HG02763 (cell line): ENCODE measurements around the gene BIRC2.
"Not testable (repeated sequence)": the region's sequence is repeated elsewhere in the genome, so short reads cannot be mapped to it uniquely, and the experiment has no call there.

Source experiments
- ATAC-seq: cut with Tn5 transposase; IDR thresholded peaks from one replicate; pipeline ENCODE4 v1.9.1; 2021; ENCODE audit warnings: mild to moderate bottlenecking, moderate library complexity; ENCODE audit not compliant: unreplicated experiment

BIRC2 gene

GRCh38 chr11:102346748-102347461 lies at the start of gene BIRC2:
TSS of gene BIRC2 (plus strand) at chr11:102347214. CDS start at chr11:102349855, 2,641 bp downstream.
- peak; percentile 92 for ATAC-seq

GRCh38 chr11:102300837-102301236 lies 46.2 kb upstream of the BIRC2 start:
- ATAC-seq = not testable (repeated sequence)

DNA sequence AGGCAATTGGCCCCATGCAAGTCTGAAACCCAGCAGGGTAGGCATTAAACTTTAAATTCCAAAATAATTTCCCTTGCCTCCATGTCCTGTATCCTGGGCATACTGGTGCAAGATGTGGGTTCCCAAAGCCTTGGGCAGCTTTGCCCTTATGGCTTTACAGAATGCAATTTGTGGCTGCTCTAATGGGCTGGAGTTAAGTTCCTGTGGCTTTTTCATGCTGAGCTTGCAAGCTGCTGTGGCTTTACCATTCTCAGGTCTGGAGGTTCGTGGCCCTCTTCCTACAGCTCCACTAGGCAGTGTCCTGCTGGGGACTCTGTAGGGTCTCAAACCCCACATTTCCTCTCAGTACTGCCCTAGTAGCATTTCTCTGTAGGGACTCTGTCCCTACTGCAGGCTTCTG lies 44.8 kb upstream of the BIRC2 start:
- no peak for ATAC-seq

- no peak for ATAC-seq
Measured at GRCh38 chr11:102304686-102305085, 42.3 kb upstream of the BIRC2 start.

GRCh38 chr11:102305352-102306047 lies 41.5 kb upstream of the BIRC2 start:
- no peak for ATAC-seq

- no peak for ATAC-seq
Measured at GRCh38 chr11:102306048-102306597, 40.9 kb upstream of the BIRC2 start.

DNA sequence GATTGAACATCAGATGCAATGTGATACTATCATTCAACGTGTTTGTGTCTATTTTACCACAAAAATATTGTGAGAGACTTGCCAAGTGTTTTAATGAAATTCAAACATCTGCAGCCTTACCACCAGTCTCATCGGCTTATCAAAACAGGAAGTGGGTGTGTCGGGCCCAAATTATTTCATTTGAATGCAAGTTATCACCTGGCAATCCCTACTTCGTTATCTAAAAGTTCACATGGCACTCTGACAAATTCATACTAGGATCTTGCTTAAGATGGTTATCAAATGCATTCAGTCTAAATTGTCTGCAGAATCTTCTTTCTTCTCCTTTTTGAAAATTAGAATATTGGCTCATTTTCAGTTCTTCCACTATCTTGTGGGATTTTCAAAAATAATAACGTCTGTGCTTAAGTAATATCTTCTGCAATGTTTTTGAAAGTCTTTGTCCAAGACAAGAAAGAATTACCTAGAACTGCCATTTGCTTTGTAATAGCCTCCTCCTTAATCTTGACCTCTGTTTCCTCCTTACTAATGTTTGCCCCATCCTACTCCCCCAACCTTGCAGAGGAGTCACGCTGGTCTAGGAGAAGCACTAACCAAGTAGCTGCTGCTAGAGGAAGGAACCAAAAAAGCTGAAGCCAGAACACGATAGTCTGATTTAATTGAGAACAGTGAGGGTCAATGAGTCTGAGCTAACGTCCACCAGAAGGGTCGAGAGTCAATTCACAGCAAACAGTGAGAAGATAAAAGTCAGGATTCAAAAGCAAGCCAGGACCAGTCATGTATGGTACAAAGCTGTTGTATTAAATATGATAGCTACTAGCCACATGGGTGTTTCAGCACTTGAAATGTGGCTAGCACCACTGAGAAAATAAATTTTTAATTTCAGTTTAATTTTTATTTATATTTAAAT lies 39.9 kb upstream of the BIRC2 start:
- no peak for ATAC-seq

DNA sequence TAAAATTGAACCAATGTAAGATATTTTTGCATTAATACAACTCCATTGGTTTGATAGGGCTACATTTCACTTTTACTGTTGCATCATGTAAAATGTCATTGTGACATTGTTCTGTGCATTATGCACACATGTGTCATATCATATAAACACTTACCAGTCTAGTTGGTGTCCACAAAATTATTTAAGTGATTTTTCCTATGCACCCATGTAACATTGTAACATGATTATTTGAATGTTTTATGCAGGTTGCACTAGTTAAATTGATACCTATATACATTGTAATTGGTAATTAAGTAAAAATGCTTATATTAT lies 39.3 kb upstream of the BIRC2 start:
- no peak for ATAC-seq

DNA sequence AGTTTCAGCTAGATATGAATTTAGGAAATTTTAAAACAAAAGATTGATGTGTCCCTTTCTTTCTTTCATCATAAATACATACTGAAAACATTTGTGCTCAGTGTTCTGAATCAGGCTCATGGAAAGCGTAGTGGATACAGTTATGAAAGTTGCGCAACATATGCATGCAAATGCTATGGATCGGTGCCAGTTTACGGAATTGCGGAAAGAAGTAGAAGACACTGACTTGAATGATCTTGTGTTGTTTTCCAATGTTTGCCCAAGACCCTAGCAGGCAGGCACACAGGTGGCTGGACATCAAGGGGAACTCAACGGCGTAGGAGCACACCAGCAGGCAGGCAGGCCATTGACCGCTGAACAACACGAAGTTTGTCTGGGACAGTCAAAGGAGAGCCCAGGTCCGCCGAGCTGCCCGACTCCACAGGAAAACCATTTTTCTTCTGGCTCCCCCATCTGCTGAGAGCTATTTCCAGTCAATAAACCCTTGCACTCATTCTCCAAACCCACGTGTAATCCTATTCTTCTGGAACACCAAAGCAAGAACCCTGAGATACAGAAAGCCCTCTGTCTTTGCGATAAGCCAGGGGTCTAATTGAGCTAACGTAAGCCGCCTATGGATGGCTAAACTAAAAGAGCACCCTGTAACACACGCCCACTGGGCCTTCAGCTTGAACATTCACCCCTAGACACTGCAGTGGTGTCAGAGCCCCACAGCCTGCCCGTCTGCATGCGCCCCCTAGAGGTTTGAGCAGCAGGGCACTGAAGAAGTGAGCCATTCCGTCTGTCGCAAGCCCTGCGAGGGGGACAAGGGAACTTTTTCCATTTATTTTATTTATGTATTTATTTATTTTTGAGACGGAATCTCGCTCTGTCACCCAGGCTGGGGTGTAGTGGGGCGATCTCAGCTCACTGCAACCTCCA lies 37.1 kb upstream of the BIRC2 start:
- ATAC-seq = no peak

GRCh38 chr11:102312667-102313066 lies 34.3 kb upstream of the BIRC2 start:
- no peak for ATAC-seq

DNA sequence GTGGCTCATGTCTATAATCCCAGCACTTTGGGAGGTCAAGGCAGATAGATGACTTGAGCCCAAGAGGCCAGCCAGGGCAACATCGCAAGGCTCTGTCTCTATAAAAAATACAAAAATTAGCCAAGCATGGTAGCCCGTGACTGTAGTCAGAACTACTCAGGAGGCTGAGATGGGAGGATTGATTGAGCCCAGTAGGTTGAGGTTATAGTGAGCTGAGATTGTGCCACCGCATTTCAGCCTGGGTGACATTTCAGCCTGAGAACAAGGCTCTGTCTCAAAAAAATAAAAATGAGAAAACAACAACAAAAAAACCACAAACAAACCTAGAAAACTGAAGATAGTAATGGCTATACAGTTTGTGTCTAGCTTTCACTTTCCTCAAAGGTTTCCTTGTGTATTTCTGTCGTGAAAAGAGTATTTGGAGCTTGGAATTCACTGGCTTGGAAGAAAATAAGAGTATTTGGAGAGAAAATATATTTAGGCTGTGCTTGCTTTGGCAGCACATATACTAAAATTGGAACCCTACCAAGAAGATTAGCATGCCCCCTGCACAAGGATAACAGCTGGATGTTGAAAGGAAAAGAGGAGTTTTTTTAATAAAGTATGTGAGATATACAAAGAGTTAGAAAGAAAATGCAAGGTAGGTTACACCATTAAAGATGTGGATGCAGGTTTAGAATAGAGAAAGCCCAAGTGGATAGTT lies 33.6 kb upstream of the BIRC2 start:
- ATAC-seq = no peak

GRCh38 chr11:102314784-102315183 lies 32.2 kb upstream of the BIRC2 start:
- ATAC-seq = no peak

- ATAC-seq = no peak
Measured at GRCh38 chr11:102316346-102316904, 30.6 kb upstream of the BIRC2 start.

GRCh38 chr11:102317099-102317767 lies 29.8 kb upstream of the BIRC2 start, which contains the start of gene BIRC3:
TSS of gene BIRC3 (plus strand) at chr11:102317484. CDS start at chr11:102324510, 7,026 bp downstream.
- ATAC-seq = peak; percentile 85

- ATAC-seq = no peak
Measured at GRCh38 chr11:102317768-102318103, 29.3 kb upstream of the BIRC2 start.

GRCh38 chr11:102318469-102318868 lies 28.5 kb upstream of the BIRC2 start:
- no peak for ATAC-seq

DNA sequence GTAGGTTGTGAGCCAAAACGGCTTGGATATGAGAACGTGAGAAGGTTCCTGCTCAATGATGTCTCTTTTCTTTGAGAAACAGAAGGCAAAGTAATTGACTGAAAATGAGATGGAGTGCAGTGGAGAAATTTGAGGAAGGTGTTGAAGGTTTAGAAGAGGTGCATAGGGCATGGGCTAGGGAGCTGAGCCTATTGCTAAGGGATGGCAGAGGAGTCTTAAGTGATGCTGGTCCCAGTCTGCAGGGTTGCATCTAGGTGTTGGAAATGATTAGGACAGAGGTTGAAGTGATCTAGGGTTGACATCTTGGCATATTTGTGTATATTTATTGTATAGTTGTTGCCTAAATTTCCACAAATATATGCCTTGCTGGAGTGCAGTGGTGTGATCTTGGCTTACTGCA lies 27.5 kb upstream of the BIRC2 start:
- ATAC-seq = no peak

DNA sequence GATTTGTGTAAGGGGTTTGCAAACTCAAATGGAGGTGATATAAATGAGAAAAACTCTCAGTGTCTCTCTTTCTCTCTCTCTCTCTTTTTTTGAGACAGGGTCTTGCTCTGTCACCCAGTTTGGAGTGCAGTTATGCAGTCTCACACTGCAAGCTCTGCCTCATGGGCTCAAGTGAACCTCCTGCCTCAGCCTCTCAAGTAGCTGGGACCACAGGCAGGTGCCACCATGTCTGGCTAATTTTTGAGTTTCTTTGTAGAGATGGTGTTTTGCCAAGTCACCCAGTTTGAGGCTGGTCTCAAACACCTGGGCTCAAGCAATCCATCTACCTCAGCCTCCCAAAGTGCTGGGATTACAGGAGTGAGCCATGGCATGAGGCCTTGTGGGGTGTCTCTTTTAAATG lies 26.8 kb upstream of the BIRC2 start:
- ATAC-seq = no peak

DNA sequence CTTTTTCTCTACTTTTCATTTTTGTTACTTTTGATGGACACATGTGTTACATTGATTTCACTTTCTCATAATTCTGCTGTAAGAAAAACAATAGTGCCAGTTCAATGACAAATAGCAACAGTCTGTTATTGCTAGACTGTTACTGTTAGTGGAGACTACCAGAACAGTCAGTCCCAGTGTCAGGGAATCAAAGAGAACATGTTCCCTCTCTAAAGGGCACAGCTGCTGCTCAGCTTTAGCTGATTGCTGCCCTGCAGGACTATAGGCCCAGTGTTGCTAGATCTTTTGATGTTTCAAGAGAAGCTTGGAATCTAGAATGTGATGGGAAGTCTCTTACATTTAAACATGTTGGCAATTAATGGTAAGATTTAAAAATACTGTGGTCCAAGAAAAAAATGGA lies 26.3 kb upstream of the BIRC2 start:
- no peak for ATAC-seq
